Vagina (tissue), 2 donors: ENCODE results near the gene TMPRSS3. TPM values are rescaled to one million over a fixed set of nuclear protein-coding genes. Genes with fewer than 3 reads are reported as not detected.

Experiments used
- DNase-seq, 2 donors: peaks; one replicate each; pipeline ENCODE4 v3.0.0-alpha.2; 2017; ENCODE audit errors: extremely low spot score in 2 of 2
- H3K27ac ChIP-seq: fragments of 200-600 bp; sonication (generic); one replicate; pipeline ENCODE4 v1.5.1; 2019
- H3K27me3 ChIP-seq: fragments of 200-600 bp; sonication (generic); one replicate; pipeline ENCODE4 v1.5.1; 2019
- H3K36me3 ChIP-seq, 2 donors: fragments of 200-600 bp; sonication (generic); one replicate each; pipeline ENCODE4 v1.5.1; 2017 to 2019
- H3K4me1 ChIP-seq: fragments of 200-600 bp; sonication (generic); one replicate; pipeline ENCODE4 v1.5.1; 2019
- H3K4me3 ChIP-seq, 2 donors: fragments of 200-600 bp; sonication (generic); 1 replicate in 1 of 2; 2 replicates in 1 of 2; pipeline ENCODE4 v1.5.1; 2016 to 2019
- H3K9me3 ChIP-seq: fragments of 200-600 bp; sonication (generic); one replicate; pipeline ENCODE4 v1.5.1; 2019
- CTCF ChIP-seq, 3 experiments: fragments of 450-650 bp in 2 of 3; fragments of 200-600 bp in 1 of 3; sonication (generic) in 1 of 3; IDR thresholded peaks; one replicate each; pipeline ENCODE4 v1.5.1; 2017 to 2019; ENCODE audit warnings: antibody characterized with exemption in 3 of 3, mild to moderate bottlenecking in 2 of 3, moderate library complexity in 2 of 3
- POLR2A ChIP-seq, 2 donors: fragments of 450-650 bp; IDR thresholded peaks; one replicate each; pipeline ENCODE4 v1.6.1; 2017; ENCODE audit warnings: antibody characterized with exemption in 2 of 2, mild to moderate bottlenecking in 2 of 2, moderate library complexity in 2 of 2
- POLR2AphosphoS5 ChIP-seq, 2 donors: sonication (generic); formaldehyde crosslinking; IDR thresholded peaks; one replicate each; pipeline ENCODE4 v1.9.0; 2017; ENCODE audit warnings: antibody characterized with exemption in 2 of 2, mild to moderate bottlenecking in 2 of 2, low read depth in 1 of 2; ENCODE audit not compliant: insufficient read depth in 1 of 2
- intact Hi-C: fragments of 100-400 bp; cut with DNase I; formaldehyde crosslinking; loops from one replicate; pipeline ENCODE4 v1.15.1; 2023
- total RNA-seq: library from RNA; depleted of rRNA; stranded (reverse); fragments of >200 nt; gene quantifications from one replicate; pipeline ENCODE4 v1.2.3, GENCODE V29; 2016

The TMPRSS3 gene
- total RNA-seq, 1 donor from 2014 or later, result 0.25 TPM

- H3K9me3 ChIP-seq, result no peaks in the 10 kb centered on the region
- no peak overlapping the region for H3K4me3 ChIP-seq
- TF ChIP-seq CTCF (IDR thresholded peaks at IDR 0.05) (no peak), POLR2AphosphoS5 (IDR thresholded peaks at IDR 0.05; ENCODE audit: insufficient read depth in 1 of 2, low read depth in 1 of 2) (no peak), POLR2A (IDR thresholded peaks at IDR 0.05) (no peak)
- H3K4me1 ChIP-seq, result no peaks in the 10 kb centered on the region
- no peak overlapping the region for H3K27ac ChIP-seq
- intact Hi-C loops, result no loop called here
- no peaks in the 10 kb centered on the region for H3K36me3 ChIP-seq
- DNase-seq, result no peak
- no peaks in the 10 kb centered on the region for H3K27me3 ChIP-seq
Observed at GRCh38 chr21:42376338-42376982, 19.4 kb downstream of the TMPRSS3 start.

DNA sequence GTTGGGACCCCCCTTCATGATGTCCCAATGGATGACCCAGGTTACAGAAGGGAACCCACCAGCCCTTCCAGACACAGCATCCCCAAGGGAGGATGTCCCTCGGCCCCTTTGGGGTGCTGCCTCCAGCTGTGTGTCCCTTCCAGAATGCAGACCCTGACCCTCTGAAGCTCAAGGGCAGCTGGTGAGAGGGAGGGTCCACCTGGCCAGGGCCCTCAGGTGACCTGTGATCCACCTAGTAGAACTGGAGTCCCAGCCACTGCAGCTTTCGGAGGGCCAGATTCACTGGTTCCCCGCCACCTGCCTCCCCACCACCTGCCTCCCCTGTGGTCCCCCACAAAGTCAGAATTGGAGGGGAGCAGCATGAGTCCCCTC, 19.9 kb downstream of the TMPRSS3 start:
- no peaks in the 10 kb centered on the region for H3K36me3 ChIP-seq
- H3K9me3 ChIP-seq, result no peaks in the 10 kb centered on the region
- H3K4me1 ChIP-seq, result no peaks in the 10 kb centered on the region
- intact Hi-C loops, result no loop called here
- TF ChIP-seq CTCF (IDR thresholded peaks at IDR 0.05), result no peak
- no peak for TF ChIP-seq POLR2A (IDR thresholded peaks at IDR 0.05)
- TF ChIP-seq POLR2AphosphoS5 (IDR thresholded peaks at IDR 0.05; ENCODE audit: insufficient read depth in 1 of 2, low read depth in 1 of 2), result no peak
- H3K27ac ChIP-seq, result no peak overlapping the region
- DNase-seq, result no peak
- no peaks in the 10 kb centered on the region for H3K27me3 ChIP-seq
- no peak overlapping the region for H3K4me3 ChIP-seq

- Histone ChIP-seq H3K27me3 (no peaks in the 10 kb centered on the region), H3K4me1 (no peaks in the 10 kb centered on the region), H3K36me3 (no peaks in the 10 kb centered on the region), H3K4me3 (no peak overlapping the region), H3K9me3 (no peaks in the 10 kb centered on the region), H3K27ac (no peak overlapping the region)
- TF ChIP-seq CTCF (IDR thresholded peaks at IDR 0.05) (no peak), POLR2AphosphoS5 (IDR thresholded peaks at IDR 0.05; ENCODE audit: insufficient read depth in 1 of 2, low read depth in 1 of 2) (no peak), POLR2A (IDR thresholded peaks at IDR 0.05) (no peak)
- DNase-seq, result no peak
- intact Hi-C loops, result no loop called here
Observed at GRCh38 chr21:42375506-42375905, 20.3 kb downstream of the TMPRSS3 start.

GRCh38 chr21:42374864-42375499, 20.9 kb downstream of the TMPRSS3 start:
- Histone ChIP-seq H3K4me1 (no peaks in the 10 kb centered on the region), H3K4me3 (no peak overlapping the region), H3K27ac (no peak overlapping the region), H3K27me3 (no peaks in the 10 kb centered on the region), H3K9me3 (no peaks in the 10 kb centered on the region), H3K36me3 (no peaks in the 10 kb centered on the region)
- no peak for DNase-seq
- intact Hi-C loops, result no loop called here
- no peak for TF ChIP-seq POLR2A (IDR thresholded peaks at IDR 0.05)
- no peak for TF ChIP-seq CTCF (IDR thresholded peaks at IDR 0.05)
- no peak for TF ChIP-seq POLR2AphosphoS5 (IDR thresholded peaks at IDR 0.05; ENCODE audit: insufficient read depth in 1 of 2, low read depth in 1 of 2)

- no peak for DNase-seq
- TF ChIP-seq POLR2A (IDR thresholded peaks at IDR 0.05) (no peak), POLR2AphosphoS5 (IDR thresholded peaks at IDR 0.05; ENCODE audit: insufficient read depth in 1 of 2, low read depth in 1 of 2) (no peak), CTCF (IDR thresholded peaks at IDR 0.05) (no peak)
- intact Hi-C loops, result no loop called here
- Histone ChIP-seq H3K4me3 (no peak overlapping the region), H3K27ac (no peak overlapping the region), H3K4me1 (no peaks in the 10 kb centered on the region), H3K9me3 (no peaks in the 10 kb centered on the region), H3K27me3 (no peaks in the 10 kb centered on the region), H3K36me3 (no peaks in the 10 kb centered on the region)
Observed at GRCh38 chr21:42374457-42374856, 21.4 kb downstream of the TMPRSS3 start.
